Motor neuron (in vitro differentiated cells): Measurements from ENCODE around the gene AKAP8L. TPM values are rescaled to one million over a fixed set of nuclear protein-coding genes. Genes with fewer than 3 reads are reported as not detected.
"Not testable (repeated sequence)": the region's sequence is repeated elsewhere in the genome, so short reads cannot be mapped to it uniquely, and the experiment has no call there.

Source experiments
- ATAC-seq, 8 experiments: fragments of 200-7000 bp; cut with Tn5 transposase; replicated peaks in 6 of 8; 2 replicates each; pipeline ENCODE4 v1.8.0; 2021; ENCODE audit warnings: mild to moderate bottlenecking in 8 of 8, moderate library complexity in 8 of 8
- H3K27ac ChIP-seq, 2 donors: fragments of 250-450 bp; sonication (Bioruptor Pico); 2 replicates each; pipeline ENCODE4 v1.9.0; 2021; ENCODE audit warnings: antibody characterized with exemption in 2 of 2, mild to moderate bottlenecking in 2 of 2, moderate library complexity in 1 of 2
- H3K4me1 ChIP-seq, 2 donors: fragments of 250-450 bp; sonication (Bioruptor Pico); replicated peaks in 1 of 2; 2 replicates each; pipeline ENCODE4 v1.6.1; 2021; ENCODE audit warnings: antibody characterized with exemption in 2 of 2, mild to moderate bottlenecking in 2 of 2, moderate library complexity in 1 of 2
- H3K4me3 ChIP-seq, 5 donors: fragments of 250-450 bp; sonication (Bioruptor Pico); 2 replicates each; pipeline ENCODE4 v1.9.0; 2021; ENCODE audit warnings: antibody characterized with exemption in 5 of 5, mild to moderate bottlenecking in 5 of 5, moderate library complexity in 4 of 5
- WGBS, 10 experiments: fragments of 450-650 bp; shearing (Covaris generic); methylation state at CpG; one replicate each; pipeline ENCODE4 v1.0.0; 2022; 5-methylcytosine and 5-hydroxymethylcytosine counted together
- in situ Hi-C, 9 experiments: fragments of 400-800 bp; cut with MboI; loops; one replicate each; pipeline ENCODE4 v1.15.0; 2021; ENCODE audit warnings: low sequenced_read_pairs in 9 of 9, low pct_unique_long_range_greater_than_20kb in 2 of 9; ENCODE audit not compliant: unreplicated experiment in 9 of 9
- total RNA-seq, 8 experiments: library from RNA; unstranded; fragments of 300-600 nt; gene quantifications; 2 replicates each; pipeline versions ENCODE4 v1.2.3 to v1.2.4, GENCODE V29; 2022

AKAP8L gene
- total RNA-seq, 8 experiments from 2014 or later = 71.1 to 147 (median 108) TPM

DNA sequence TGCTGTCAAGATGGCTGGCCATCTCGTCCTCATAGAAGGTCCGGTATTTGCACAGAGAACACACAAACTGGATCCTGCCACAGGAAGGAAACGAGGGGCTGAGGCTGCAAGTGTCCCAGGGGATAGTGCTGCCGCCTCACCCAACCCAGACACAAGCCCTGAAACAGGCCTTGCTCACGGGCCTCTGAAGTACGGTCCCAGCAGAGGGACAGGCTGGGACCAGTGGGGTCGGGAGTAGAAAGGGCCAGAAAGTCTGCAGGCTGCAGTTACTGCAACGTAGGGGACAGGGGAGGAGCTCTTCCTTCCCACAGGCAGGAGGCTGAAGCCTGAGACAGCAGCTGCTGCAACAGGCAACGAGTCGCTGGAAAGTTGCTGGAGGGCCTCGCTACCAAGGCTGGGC is 21.0 kb downstream of the AKAP8L start:
- no peak for ATAC-seq
- H3K4me1 ChIP-seq = no peaks in the 10 kb centered on the region
- no peak overlapping the region for H3K27ac ChIP-seq
- WGBS, 10 experiments = 80 to 100% (median 100%) methylated on average over 1 to 6 of the region's 11 CpGs; no CpG with 5 or more reads in 5 of the 10 experiments
- in situ Hi-C loops = no loop called here
- H3K4me3 ChIP-seq = no peak overlapping the region

DNA sequence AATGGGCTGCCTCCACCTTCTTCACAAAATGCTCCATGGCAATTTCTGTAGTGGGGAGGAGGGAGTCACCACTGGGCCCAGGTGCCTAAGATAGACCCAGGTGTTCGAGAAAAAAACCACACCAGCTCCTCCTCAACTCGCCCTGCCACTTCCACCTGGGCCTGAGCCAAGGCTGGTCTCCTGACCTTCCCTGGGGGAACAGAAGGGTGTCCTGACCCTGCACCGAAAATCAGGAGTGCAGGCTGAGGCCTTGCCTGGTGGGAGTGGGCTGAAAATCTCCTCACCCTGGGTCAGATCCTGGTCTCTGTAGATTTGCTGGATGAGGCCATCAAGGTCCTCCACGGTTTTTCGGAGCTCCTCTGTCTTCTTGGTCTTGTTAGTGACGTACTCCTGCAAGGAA is 21.6 kb downstream of the AKAP8L start:
- in situ Hi-C loops = no loop called here
- 80 to 100% (median 95%) methylated on average over 1 to 4 of the region's 6 CpGs; no CpG with 5 or more reads in 6 of the 10 experiments for WGBS, 10 experiments

DNA sequence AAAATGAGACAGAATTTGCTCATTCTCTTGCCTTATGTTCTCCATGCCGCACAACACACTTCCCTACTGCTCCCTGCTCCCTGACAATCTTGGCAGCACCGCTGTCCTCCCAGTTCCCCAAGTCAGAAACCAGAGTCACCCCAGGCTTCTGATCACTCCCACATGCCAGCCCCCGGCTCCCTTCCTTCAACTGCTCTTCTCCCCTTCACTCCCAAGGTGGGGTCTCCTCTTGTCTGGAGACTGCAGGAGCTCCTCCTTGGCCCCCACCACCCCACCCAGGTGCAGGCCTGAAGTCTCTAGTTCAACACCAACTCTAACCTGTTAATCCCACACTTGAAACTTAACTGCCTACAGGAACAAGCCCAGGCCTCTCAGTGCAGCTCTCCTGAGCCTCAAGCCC is 22.4 kb downstream of the AKAP8L start:
- no peaks in the 10 kb centered on the region for H3K4me1 ChIP-seq
- H3K27ac ChIP-seq = no peak overlapping the region
- H3K4me3 ChIP-seq = no peak overlapping the region
- 90 to 100% (median 92%) methylated on average over 1 to 2 of the region's 3 CpGs; no CpG with 5 or more reads in 7 of the 10 experiments for WGBS, 10 experiments
- ATAC-seq = no peak
- in situ Hi-C loops = no loop called here

More for the DNA sequence above, 21.6 kb downstream of the AKAP8L start:
- Histone ChIP-seq H3K4me1 (no peaks in the 10 kb centered on the region), H3K27ac (no peak overlapping the region), H3K4me3 (no peak overlapping the region)
- ATAC-seq = no peak

DNA sequence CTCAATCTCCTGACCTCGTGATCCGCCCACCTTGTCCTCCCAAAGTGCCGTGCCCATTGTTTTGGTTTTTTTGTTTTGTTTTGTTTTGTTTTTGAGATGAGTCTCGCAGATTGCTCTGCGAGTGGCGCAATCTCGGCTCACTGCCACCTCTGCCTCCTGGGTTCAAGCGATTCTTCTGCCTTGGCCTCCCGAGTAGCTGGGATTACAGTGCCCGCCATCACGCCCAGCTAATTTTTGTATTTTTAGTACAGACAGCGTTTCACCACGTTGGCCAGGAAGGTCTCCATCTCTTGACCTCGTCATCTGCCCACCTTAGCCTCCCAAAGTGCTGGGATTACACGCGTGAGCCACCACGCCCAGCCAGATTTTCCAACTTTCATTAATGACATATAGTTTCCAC is 23.5 kb downstream of the AKAP8L start:
- in situ Hi-C loops = not testable (repeated sequence)

DNA sequence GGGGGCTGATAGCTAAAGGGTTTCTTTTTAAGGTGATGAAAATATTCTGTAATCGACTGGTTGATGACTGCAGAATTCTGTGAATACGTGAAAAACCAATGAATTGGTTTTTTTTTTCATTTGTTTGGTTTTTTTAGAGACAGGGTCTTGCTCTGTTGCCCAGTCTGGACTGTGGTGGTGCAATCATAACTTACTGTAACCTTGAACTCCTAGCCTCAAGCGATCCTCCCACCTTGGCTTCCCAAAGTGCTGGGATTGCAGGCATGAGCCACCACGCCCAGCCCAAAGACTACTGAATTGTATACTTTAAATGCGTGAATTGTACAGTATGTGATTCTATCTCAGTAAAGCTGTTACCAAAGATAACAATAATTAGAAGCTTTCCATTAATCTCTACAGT is 24.4 kb downstream of the AKAP8L start:
- no peak for ATAC-seq
- in situ Hi-C loops = no loop called here
- Histone ChIP-seq H3K4me3 (no peak overlapping the region), H3K4me1 (no peaks in the 10 kb centered on the region), H3K27ac (no peak overlapping the region)
- WGBS, 10 experiments = 71 to 100% (median 94%) methylated on average over 2 to 5 of the region's 5 CpGs

More for the DNA sequence above, 23.5 kb downstream of the AKAP8L start:
- not testable (repeated sequence) for ATAC-seq, H3K27ac ChIP-seq, H3K4me1 ChIP-seq, H3K4me3 ChIP-seq
- WGBS, 10 experiments = 80 to 100% (median 98%) methylated on average over 1 to 10 of the region's 17 CpGs; no CpG with 5 or more reads in 1 of the 10 experiments

DNA sequence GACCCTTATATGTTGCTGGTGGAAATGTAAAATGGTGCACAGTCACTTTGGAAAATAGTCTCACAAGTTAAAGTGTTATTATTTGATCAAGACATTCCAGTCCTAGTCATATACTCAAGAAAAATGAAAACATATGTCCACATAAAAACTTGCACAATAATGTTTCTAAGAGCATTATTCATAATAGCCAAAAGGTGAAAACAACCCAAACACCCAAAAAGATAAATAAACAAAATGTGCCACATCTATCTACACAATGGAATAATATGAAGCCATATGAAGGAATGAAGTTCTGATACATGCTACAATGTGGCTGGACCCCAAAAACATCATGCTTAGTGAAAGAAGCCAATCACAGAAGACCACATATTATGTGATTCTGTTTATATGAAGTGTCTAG is 24.8 kb downstream of the AKAP8L start:
- H3K4me3 ChIP-seq = no peak overlapping the region
- H3K4me1 ChIP-seq = no peaks in the 10 kb centered on the region
- no peak overlapping the region for H3K27ac ChIP-seq
- no peak for ATAC-seq
- in situ Hi-C loops = no loop called here

DNA sequence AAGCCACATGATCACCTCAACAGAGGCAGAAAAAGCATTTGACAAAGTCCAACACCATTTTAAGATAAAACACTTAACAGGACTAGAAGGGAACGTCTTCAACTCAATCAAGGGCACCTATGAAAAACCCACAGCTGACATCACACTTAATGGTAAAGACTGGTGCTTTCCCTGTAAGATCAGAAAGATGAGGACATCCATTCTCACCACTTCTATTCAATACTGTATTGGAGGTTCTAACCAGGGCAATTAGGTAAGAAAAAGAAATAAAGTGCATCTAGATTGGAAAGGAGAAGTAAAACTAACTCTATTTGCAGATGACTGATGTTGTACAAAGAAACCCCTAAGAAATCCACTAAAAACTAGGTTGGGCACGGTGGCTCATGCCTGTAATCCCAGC is 28.0 kb downstream of the AKAP8L start:
- 80 to 100% (median 90%) methylated on average over 1 to 2 of the region's 2 CpGs; no CpG with 5 or more reads in 4 of the 10 experiments for WGBS, 10 experiments
- no peak for ATAC-seq
- Histone ChIP-seq H3K27ac (no peak overlapping the region), H3K4me1 (no peaks in the 10 kb centered on the region), H3K4me3 (no peak overlapping the region)
- in situ Hi-C loops = no loop called here

DNA sequence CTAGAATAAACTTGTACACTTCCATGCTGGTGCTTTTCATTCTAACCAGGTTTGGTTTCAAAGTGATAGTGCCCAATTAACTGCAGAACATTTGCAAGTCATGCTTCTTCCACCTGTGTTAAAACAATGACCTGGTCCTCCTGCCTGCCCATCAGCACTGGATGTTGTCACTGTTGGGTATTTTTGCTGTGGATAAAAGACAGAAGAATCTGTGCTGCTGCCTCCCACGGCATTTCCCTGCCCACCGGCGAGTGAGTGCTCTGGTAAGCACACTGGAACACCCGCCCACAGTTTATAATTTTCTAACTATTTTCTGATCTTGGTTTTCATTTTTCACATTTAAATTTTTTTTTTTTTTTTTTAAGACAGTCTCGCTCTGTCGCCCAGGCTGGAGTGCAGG is 36.9 kb downstream of the AKAP8L start:
- Histone ChIP-seq H3K27ac (no peak overlapping the region), H3K4me3 (no peak overlapping the region), H3K4me1 (peaks cover 6 to 9% of the 10 kb centered on the region in 2 donors)
- in situ Hi-C loops = no loop called here
- WGBS, 10 experiments = 65 to 100% (median 94%) methylated on average over 2 to 6 of the region's 6 CpGs
- no peak for ATAC-seq

DNA sequence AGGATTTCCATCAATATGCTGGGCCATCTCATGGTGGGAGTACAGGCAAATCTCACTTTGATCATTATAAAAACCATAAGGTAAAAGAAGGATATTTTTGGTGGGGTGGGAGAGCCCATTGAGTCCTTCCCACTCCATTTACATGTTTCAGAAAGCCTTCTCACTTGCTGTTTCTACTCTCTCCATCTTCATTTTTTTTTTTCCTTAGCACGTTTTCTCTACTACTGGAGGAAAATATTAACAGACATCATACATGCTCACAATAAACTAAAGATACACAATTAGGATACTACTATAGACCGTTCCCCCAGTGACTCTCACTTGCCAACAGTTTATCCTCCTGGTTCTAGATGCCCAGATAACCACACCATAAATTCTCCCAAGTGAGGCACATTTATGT is 37.4 kb downstream of the AKAP8L start:
- WGBS, 10 experiments = 62 to 100% (median 91%) methylated on average over 1 to 2 of the region's 2 CpGs; no CpG with 5 or more reads in 2 of the 10 experiments
- no peak overlapping the region for H3K4me3 ChIP-seq
- ATAC-seq = no peak
- H3K27ac ChIP-seq = no peak overlapping the region
- peaks cover 6 to 9% of the 10 kb centered on the region in 2 donors for H3K4me1 ChIP-seq
- in situ Hi-C loops = no loop called here

DNA sequence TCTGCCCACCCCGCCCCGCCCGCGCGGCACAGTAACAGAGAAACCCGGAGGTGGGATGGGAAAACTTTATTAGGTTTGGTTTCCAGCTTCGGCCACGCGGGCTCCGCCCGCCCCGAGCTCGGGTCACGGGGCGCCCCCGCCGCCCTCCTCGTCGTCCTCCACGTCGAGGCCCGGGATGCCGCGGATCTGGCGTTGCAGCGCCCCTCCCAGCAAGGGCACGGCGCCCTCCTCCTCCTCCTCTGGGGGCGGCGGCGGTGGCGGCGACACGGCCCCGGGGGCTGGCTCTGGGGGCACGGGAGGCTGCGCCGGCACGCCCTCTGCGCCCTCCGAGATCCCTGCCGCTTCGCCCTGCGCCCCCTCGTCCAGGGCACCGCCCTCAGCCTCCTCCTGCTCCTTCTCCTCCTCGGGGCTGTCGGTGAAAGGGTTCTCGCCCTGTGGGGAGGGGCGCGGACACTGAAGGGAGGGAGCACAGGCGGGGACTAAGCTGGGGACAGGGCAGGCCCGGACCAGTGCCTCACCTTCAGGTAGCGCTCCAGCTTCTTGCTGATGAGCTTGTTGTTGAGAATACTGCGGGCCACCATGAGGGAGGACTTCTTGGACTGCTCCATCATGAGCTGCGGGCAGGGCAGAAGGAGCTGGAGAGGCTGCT is 38.7 kb downstream of the AKAP8L start:
- no CpG with 5 or more reads among the region's 56 CpGs for WGBS, 10 experiments
- Histone ChIP-seq H3K27ac (peak overlapping the region; percentile 55 to 88), H3K4me3 (peak overlapping the region; percentile 26 to 97 (median 86)), H3K4me1 (peaks cover 6 to 9% of the 10 kb centered on the region in 2 donors)
- ATAC-seq = peak in 7 of 8 experiments; percentile 13 to 46 (median 36)
- in situ Hi-C loops = no loop called here

DNA sequence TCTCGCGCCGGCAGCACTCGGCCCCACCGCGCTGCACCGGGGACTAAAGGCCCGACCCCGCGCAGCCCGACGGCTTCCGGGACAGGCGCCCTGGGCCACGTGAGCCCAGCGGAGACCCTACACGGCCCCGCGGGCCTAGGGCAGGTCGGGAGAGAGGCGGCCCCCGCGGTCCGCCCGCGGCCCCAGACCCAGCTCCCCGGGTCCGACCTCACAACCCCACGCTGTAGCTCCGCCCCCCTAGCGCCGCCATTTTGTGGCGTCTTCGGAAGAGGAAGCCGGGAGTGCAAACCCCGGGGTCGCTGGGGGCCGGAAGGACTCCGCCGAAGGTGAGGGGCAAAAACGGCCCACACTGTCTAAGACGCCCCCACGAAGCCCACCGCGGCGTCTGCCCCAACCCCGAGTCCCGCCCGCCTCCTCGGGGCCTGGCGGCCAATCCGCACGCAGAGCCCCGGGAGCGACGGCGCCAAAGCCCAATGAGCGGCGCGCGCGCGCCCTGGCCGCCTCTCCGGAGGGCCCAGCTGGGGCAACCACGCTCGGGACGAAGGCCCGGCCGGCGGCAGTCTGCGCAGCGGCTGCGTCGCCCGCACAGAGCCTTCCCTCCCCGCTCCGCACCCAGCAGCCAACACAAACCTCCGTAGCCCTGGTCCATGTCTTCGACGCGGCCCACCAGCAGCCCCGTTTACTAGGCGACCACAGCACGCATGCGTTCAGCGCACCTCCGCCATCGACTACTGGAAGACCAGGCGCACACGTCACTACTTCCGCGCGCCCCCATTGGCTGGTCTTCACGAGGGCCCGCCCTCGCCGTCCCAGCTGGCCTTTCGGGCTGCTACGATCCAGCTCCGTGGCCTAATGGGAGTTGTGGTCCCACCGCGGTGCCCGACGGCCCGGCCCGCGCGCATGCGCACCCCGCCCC is 39.4 kb downstream of the AKAP8L start, which contains the start of gene AKAP8:
Gene AKAP8, minus strand, starts transcription at position 705 of the 916 bp plus-strand sequence. Its CDS starts 56 bp downstream, at position 649.
- 4% methylated on average over 16 of the region's 111 CpGs; no CpG with 5 or more reads in 9 of the 10 experiments for WGBS, 10 experiments
- peak; percentile 76 to 93 (median 88) for ATAC-seq
- Histone ChIP-seq H3K4me3 (peak within 1 kb of the TSS; percentile 86 to 97 (median 94)), H3K27ac (peak within 1 kb of the TSS; percentile 97 to 99), H3K4me1 (peaks cover 6 to 9% of the 10 kb centered on the region in 2 donors)
- in situ Hi-C loops = no loop called here

DNA sequence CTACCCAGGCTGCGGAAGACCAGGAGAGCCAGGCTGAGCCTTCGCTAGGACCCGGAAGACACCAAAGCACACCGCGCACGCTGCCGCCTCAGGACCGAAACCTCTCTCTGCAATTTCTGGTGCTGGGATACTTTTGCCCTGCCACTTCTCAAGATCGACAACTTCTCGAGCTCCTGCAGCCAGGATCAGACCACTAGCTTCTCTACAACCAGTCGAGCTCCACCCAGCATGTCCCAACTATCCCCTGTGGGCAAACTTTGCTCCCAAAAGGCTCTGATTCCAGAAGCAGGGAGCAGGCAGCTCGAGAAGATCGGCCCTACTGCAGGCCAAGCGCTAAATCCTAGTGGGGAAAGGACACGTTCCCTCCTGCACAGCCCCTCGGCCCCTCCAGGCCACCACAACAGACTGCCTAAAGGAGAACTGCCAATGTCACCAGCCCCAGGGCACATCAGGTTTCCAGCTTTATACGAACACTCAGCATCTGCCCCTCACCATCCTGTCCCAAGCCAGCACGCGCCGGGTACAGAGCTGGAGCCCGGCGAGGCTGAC is 40.2 kb downstream of the AKAP8L start:
- in situ Hi-C loops = no loop called here
- peak overlapping the region; percentile 97 to 99 for H3K27ac ChIP-seq
- peaks cover 6 to 9% of the 10 kb centered on the region in 2 donors for H3K4me1 ChIP-seq
- peak in 3 of 8 experiments; percentile 2 to 8 (median 5) for ATAC-seq
- H3K4me3 ChIP-seq = peak overlapping the region; percentile 86 to 97 (median 94)
- WGBS, 10 experiments = 0 to 2% (median 0%) methylated on average over 2 to 8 of the region's 22 CpGs; no CpG with 5 or more reads in 3 of the 10 experiments
